Fibroblast of lung (primary cell): ENCODE measurements around the gene KCNT1.

Source experiments
- EZH2 ChIP-seq: IDR thresholded peaks from 2 replicates; pipeline ENCODE4 v1.5.1; 2012; ENCODE audit warnings: low read length, control low read depth, mild to moderate bottlenecking; ENCODE audit errors: missing control alignments
- TF ChIP-seq, protein P1 (sequence below), 2 donors: IDR thresholded peaks in 1 of 2; conservative IDR thresholded peaks in 1 of 2; 1 replicate in 1 of 2; 2 replicates in 1 of 2; pipeline ENCODE4 v1.5.1; 2011 to 2012; ENCODE audit warnings: low read length in 2 of 2, control low read depth in 1 of 2, inconsistent platforms in 1 of 2, low read depth in 1 of 2, mild to moderate bottlenecking in 1 of 2

DNA sequence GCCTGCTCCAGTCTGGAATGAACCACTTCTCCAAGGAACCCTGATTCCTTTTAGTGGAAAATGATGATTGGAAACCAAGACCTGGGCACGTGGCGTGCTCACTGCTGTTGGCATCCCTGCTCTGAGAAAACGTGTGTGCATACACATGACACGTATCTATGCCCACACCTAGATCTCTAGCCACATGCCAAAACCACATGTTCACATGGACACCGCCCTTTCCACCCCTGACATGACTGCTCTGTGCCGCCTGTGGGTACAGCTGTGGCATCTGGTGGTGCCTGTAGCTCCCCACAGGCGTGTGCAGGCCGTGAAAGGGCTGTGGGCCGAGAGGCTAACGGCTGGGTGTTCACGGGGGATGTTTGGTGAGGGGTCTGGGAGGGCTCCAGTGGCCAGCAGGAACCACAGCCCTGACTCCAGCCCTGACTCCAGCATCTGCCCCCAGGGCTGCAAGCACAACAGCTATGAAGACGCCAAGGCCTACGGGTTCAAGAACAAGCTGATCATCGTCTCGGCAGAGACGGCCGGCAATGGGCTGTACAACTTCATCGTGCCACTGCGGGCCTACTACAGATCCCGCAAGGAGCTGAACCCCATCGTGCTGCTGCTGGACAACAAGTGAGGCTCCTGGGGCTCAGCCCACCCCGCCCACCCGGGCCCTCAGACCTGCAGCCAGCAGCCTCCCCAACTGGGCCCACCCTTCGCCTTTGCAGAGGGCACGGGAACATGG lies 75.1 kb downstream of the KCNT1 start:
- TF ChIP-seq EZH2, result no peak
- TF ChIP-seq, protein P1, sequence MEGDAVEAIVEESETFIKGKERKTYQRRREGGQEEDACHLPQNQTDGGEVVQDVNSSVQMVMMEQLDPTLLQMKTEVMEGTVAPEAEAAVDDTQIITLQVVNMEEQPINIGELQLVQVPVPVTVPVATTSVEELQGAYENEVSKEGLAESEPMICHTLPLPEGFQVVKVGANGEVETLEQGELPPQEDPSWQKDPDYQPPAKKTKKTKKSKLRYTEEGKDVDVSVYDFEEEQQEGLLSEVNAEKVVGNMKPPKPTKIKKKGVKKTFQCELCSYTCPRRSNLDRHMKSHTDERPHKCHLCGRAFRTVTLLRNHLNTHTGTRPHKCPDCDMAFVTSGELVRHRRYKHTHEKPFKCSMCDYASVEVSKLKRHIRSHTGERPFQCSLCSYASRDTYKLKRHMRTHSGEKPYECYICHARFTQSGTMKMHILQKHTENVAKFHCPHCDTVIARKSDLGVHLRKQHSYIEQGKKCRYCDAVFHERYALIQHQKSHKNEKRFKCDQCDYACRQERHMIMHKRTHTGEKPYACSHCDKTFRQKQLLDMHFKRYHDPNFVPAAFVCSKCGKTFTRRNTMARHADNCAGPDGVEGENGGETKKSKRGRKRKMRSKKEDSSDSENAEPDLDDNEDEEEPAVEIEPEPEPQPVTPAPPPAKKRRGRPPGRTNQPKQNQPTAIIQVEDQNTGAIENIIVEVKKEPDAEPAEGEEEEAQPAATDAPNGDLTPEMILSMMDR (conservative IDR thresholded peaks at IDR 0.05 in 1 of 2, IDR thresholded peaks at IDR 0.05 in 1 of 2; ENCODE audit: low read depth in 1 of 2, low read length in 2 of 2), result no peak
